Measurements from ENCODE around the gene CADM2.

CADM2 gene

GRCh38 chr3:85725809-85726208 lies 767.0 kb downstream of the CADM2 start:
- DNase-seq (ENCODE audit: low read depth, low spot score), result no peak
- peak overlapping the region; percentile 34 for H3K27ac ChIP-seq

- DNase-seq (ENCODE audit: low read depth, low spot score), result no peak
- peak overlapping the region; percentile 34 for H3K27ac ChIP-seq
Measured at GRCh38 chr3:85726241-85726640, 767.5 kb downstream of the CADM2 start.

GRCh38 chr3:85737846-85738245 lies 779.1 kb downstream of the CADM2 start:
- no peak overlapping the region for H3K27ac ChIP-seq
- DNase-seq (ENCODE audit: low read depth, low spot score), result no peak

GRCh38 chr3:85740561-85740960 lies 781.8 kb downstream of the CADM2 start:
- DNase-seq (ENCODE audit: low read depth, low spot score), result no peak
- H3K27ac ChIP-seq, result no peak overlapping the region

GRCh38 chr3:85758442-85758841 lies 799.7 kb downstream of the CADM2 start:
- no peak for DNase-seq (ENCODE audit: low read depth, low spot score)
- no peak overlapping the region for H3K27ac ChIP-seq

GRCh38 chr3:85760342-85760741 lies 801.6 kb downstream of the CADM2 start:
- no peak for DNase-seq (ENCODE audit: low read depth, low spot score)
- H3K27ac ChIP-seq, result no peak overlapping the region

GRCh38 chr3:85780806-85781205 lies 822.0 kb downstream of the CADM2 start:
- DNase-seq (ENCODE audit: low read depth, low spot score), result no peak
- H3K27ac ChIP-seq, result no peak overlapping the region

- no peak for DNase-seq (ENCODE audit: low read depth, low spot score)
Measured at GRCh38 chr3:85781806-85782205, 823.0 kb downstream of the CADM2 start.

GRCh38 chr3:85783291-85783690 lies 824.5 kb downstream of the CADM2 start:
- DNase-seq (ENCODE audit: low read depth, low spot score), result no peak
- H3K27ac ChIP-seq, result no peak overlapping the region

More at GRCh38 chr3:85781806-85782205, 823.0 kb downstream of the CADM2 start:
- no peak overlapping the region for H3K27ac ChIP-seq

GRCh38 chr3:85785766-85786165 lies 827.0 kb downstream of the CADM2 start:
- H3K27ac ChIP-seq, result no peak overlapping the region
- DNase-seq (ENCODE audit: low read depth, low spot score), result no peak

GRCh38 chr3:85790445-85791030 lies 831.7 kb downstream of the CADM2 start:
- no peak overlapping the region for H3K27ac ChIP-seq
- DNase-seq (ENCODE audit: low read depth, low spot score), result no peak

- DNase-seq (ENCODE audit: low read depth, low spot score), result no peak
Measured at GRCh38 chr3:85796140-85796539, 837.4 kb downstream of the CADM2 start.

GRCh38 chr3:85800676-85801075 lies 841.9 kb downstream of the CADM2 start:
- DNase-seq (ENCODE audit: low read depth, low spot score), result no peak
- no peak overlapping the region for H3K27ac ChIP-seq

More at GRCh38 chr3:85796140-85796539, 837.4 kb downstream of the CADM2 start:
- no peak overlapping the region for H3K27ac ChIP-seq

GRCh38 chr3:85801955-85802354 lies 843.2 kb downstream of the CADM2 start:
- no peak for DNase-seq (ENCODE audit: low read depth, low spot score)

GRCh38 chr3:85808755-85809154 lies 850.0 kb downstream of the CADM2 start:
- DNase-seq (ENCODE audit: low read depth, low spot score), result no peak

More at GRCh38 chr3:85801955-85802354, 843.2 kb downstream of the CADM2 start:
- no peak overlapping the region for H3K27ac ChIP-seq

GRCh38 chr3:85821130-85821756 lies 862.5 kb downstream of the CADM2 start:
- no peak overlapping the region for H3K27ac ChIP-seq
- DNase-seq (ENCODE audit: low read depth, low spot score), result no peak

More at GRCh38 chr3:85808755-85809154, 850.0 kb downstream of the CADM2 start:
- H3K27ac ChIP-seq, result no peak overlapping the region

GRCh38 chr3:85835857-85836440 lies 877.2 kb downstream of the CADM2 start:
- no peak overlapping the region for H3K27ac ChIP-seq

GRCh38 chr3:85837402-85837801 lies 878.6 kb downstream of the CADM2 start:
- no peak overlapping the region for H3K27ac ChIP-seq
- DNase-seq (ENCODE audit: low read depth, low spot score), result no peak

More at GRCh38 chr3:85835857-85836440, 877.2 kb downstream of the CADM2 start:
- no peak for DNase-seq (ENCODE audit: low read depth, low spot score)

GRCh38 chr3:85838921-85839320 lies 880.1 kb downstream of the CADM2 start:
- H3K27ac ChIP-seq, result no peak overlapping the region
- DNase-seq (ENCODE audit: low read depth, low spot score), result no peak

GRCh38 chr3:85842081-85842480 lies 883.3 kb downstream of the CADM2 start:
- no peak for DNase-seq (ENCODE audit: low read depth, low spot score)
- no peak overlapping the region for H3K27ac ChIP-seq

GRCh38 chr3:85846940-85847339 lies 888.2 kb downstream of the CADM2 start:
- DNase-seq (ENCODE audit: low read depth, low spot score), result no peak
- H3K27ac ChIP-seq, result no peak overlapping the region

GRCh38 chr3:85851071-85851470 lies 892.3 kb downstream of the CADM2 start:
- no peak overlapping the region for H3K27ac ChIP-seq
- no peak for DNase-seq (ENCODE audit: low read depth, low spot score)
